ENCODE results near the gene COL5A1. TPM values are rescaled to one million over a fixed set of nuclear protein-coding genes. Genes with fewer than 3 reads are reported as not detected.
A peak's percentile ranks its signal among the peaks of the same experiment; 100 is the strongest.

Gene COL5A1
- total RNA-seq, 1 experiment from 2014 or later: 2.1 TPM

DNA sequence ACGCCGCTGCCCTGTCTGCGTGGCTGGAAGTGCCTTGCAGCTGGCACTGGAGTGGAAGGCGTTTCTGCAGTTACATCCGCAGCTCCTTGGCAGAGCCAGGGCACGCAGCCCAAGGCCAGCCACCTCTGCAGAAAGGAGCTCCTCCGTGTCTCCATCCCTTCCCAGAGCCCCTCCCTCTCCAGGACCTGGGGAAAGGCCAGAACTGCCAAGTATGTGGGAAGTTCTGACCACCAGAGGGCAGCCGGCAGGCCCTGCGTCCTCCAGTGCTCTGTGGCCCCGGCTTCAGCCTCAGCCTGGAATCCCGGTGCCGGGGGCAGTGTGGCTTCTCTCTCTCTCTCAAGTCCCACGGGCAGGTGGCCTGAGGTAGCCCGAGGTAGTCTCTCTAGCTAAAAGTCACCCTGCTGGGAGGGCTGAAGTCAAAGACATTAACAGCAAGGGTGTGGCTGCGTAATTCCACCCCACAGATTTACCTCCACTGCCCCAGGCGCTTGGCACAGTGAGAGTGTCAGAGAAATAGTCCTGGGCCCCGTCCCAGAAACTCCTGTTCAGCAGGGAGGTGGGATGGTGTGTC, 137.3 kb downstream of the COL5A1 start:
- peak; percentile 46 for DNase-seq (ENCODE audit: extremely low read depth, low read depth)

DNA sequence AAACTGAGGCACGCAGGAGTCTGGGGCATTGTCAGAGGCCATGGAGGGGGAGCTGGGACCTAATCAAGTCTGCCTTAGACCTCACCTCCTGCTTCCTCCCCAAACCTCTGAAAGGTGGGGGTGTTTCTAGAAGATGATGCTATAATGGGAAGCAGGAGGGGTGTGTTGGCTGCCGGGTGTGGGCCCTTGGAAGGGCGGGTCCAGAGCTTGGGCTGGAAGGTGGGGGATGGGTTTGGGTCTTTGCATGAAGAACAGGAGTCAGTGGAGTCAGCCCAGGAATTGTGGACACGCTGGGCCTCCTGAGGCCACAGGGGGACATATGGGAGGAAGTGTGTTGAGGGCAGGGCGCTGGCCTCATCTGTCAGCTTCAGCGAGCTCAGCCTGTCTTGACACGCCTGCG, 138.0 kb downstream of the COL5A1 start:
- DNase-seq (ENCODE audit: extremely low read depth, low read depth): no peak

DNA sequence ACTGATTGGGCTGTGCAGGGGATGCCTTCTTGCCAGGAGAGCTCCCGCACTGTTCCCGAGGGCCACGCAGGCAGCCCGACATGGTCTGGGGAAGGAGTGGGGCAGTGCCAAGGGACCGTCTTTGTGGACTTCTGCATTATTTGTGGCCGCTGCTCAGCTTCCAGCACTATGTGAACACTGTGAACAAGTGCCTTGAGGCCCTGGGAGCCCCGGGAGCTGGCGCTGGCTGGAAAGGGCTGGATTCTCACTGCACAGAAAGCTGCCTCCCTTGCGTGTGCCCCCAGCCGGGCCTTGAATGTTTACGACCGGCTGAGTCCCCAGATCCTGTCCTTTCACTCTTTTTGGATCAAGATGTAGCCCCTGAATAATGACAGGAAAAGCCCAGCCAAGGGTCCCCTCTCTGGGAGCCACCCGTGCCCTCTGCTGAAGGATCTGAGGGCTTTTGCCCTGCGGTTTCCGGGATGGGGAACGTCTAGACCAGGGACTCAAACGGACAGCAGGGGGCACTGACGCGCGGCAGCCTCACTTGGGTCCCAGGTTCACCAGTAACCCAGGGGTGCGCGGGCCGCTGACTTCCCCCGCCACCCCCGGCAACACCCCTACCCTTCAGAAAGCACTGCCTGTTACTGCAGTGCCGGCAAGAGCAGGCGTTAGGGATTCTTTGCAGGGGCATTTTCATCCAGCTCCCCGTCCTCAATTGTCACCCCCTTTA, 140.1 kb downstream of the COL5A1 start:
- DNase-seq (ENCODE audit: extremely low read depth, low read depth): no peak

DNA sequence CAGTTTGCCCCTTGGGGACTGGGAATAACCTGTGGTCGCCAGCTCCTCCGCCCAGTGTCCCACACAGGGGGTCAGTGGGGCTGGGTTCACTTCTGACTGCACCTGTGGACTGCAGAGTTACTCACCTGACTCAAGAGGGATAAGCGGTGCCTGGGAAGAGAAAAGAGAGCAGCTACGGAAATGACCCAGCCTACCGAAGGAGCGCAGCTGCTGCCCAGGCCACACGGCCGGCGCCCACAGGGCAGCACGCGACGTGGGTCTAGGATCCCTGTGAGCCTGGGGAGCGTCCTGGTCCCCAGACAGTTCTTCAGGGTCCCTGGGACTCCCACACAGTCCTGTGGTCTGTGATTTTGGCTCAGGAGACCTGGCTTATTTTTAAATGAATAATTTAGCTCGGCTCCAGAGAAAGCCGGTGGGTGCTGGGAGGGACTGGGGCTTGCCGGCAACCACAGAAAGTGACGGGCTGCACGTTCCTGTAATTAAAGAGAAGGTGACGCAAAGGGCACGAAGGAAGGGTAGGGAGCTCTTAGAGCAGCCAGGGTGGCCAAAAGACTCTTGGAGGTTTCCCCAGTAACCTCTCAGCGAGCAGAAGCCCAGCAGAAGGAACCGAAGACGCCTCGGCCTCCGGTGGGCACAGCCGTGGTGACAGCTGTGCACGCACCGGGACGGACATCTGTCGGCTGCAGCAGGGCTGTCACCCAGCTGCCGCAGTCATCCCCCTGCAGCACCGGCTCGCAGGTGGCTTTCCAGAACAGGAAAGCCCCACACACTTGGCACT, 141.5 kb downstream of the COL5A1 start:
- no peak for DNase-seq (ENCODE audit: extremely low read depth, low read depth)

DNA sequence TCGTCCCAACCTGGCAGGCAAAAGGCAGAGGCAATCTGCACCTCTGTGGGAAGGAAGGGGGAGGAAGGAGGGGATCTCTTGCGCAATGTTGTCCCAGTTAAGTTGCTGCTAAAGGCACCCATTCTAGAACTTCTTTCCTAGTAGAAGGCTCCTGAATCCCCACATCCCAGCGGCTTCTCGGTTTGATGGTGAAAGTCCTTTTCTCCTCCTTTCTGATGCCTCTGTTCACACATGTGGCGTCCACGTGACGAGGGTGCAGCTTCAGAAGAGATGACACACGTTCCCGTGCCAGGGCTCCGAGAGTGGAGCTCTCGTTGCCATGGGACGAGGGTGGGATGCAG, 142.1 kb downstream of the COL5A1 start:
- no peak for DNase-seq (ENCODE audit: extremely low read depth, low read depth)

DNA sequence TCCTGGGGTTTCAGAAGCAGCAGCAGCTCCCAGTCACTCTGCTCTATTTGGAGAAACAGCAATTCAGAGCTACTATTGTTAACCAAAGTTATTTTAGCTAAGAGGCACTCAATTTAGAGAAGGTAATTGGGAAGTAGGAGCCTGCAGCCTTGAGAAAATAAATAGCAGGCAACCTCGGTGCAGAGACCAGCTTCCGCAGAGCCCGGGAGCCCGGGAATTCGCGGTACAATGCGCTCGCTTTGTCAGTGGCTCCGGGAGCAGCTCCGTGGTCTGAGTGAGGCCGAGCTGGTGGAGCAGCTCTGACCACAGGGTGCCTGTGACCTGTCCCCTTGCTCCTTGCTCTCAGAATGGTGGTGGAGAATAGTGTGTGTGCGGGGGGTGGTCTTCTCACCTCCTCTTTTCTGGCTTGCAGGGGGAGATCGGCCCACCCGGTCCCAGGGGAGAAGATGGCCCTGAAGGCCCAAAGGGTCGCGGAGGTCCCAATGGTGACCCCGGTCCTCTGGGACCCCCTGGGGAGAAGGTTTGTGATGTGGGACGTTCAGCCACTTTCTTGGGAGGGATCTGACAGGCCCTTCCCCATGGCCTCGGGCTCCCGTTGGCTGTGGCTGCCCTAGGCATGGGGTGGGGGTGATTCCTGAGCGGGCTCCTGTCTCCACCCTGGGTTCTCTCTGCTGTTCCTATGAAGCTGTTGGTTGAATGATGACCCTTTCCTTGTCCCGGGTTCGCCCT, 143.1 kb downstream of the COL5A1 start:
- no peak for DNase-seq (ENCODE audit: extremely low read depth, low read depth)

DNA sequence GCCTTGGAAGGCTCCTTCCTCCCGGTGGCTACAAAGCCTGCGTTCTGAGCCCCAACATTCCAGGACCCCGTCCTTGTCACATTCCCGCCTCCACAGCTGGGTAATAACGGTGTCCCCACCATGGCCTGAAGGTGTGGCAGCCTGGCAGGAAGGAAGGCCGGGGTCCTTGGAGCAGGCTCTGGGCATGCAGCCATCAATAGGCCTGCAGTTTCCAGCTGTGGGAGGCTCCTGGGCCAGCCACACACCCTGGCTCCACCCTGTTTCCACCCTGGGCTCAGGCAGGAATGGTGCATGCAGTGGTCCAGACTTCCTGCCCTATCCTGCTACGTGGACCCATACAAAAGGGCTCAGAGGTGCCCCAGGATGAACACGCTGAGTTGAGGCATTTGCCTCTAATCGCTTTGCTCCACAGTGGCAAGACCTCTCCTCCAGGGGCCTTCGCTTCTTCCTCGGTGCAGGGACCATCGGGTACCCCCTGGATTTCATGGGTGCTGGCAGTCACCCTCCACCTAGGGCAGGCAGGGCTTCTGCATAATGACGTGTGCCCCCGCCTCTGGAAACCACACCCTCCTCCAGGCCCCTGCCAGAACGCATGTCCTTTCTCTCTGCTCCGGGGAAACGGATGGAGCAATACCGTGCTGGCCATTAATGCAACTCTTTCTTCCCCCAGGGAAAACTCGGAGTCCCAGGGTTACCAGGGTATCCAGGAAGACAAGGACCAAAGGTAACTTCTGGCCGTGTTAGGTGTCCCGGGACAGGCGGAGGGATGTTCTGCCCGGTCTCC, 143.9 kb downstream of the COL5A1 start:
- no peak for DNase-seq (ENCODE audit: extremely low read depth, low read depth)

- no peak for DNase-seq (ENCODE audit: extremely low read depth, low read depth)
Measured at GRCh38 chr9:134787601-134788531, 146.3 kb downstream of the COL5A1 start.

DNA sequence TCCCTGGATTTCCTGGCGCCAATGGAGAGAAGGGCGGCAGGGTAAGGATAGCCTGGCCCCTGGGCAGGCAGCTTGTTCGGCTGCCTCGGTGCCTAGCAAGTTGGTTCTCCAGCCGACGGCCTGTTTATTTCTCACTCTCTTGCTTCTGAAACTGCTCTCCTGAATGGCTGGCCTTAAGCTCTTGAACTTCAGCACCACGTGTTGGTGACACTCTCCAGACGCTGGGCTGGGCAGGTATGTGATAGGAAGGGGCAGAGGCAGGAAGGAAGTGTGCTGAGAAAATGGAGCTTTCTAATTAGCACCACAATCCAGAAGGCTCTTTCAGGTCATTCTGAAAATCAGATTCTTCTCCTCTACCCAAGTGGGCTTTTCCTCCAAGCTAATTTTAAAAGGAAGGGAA, 147.6 kb downstream of the COL5A1 start:
- DNase-seq (ENCODE audit: extremely low read depth, low read depth): no peak

DNA sequence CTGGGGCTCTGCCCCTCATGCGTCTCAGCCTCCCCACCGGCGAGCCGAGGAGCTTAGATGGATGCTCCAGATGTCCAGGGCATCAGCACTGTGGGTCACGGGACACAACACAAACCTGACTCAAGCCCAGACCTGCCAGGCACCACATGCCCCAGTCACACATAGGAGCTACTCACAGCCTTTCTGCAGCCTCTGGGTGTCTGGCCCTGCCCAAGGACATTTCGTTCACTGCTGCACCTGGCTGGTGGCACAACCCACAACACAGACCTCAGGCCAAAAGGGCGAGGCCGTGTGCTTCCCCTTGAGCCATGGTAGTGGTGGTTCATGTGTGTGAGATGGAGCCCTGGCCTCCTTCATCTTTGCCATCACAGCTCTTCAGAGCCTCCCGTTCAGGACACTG, 149.4 kb downstream of the COL5A1 start:
- no peak for DNase-seq (ENCODE audit: extremely low read depth, low read depth)

- DNase-seq (ENCODE audit: extremely low read depth, low read depth): no peak
Measured at GRCh38 chr9:134792627-134793026, 151.0 kb downstream of the COL5A1 start.

GRCh38 chr9:134793288-134794188, 151.9 kb downstream of the COL5A1 start:
- DNase-seq (ENCODE audit: extremely low read depth, low read depth): no peak

DNA sequence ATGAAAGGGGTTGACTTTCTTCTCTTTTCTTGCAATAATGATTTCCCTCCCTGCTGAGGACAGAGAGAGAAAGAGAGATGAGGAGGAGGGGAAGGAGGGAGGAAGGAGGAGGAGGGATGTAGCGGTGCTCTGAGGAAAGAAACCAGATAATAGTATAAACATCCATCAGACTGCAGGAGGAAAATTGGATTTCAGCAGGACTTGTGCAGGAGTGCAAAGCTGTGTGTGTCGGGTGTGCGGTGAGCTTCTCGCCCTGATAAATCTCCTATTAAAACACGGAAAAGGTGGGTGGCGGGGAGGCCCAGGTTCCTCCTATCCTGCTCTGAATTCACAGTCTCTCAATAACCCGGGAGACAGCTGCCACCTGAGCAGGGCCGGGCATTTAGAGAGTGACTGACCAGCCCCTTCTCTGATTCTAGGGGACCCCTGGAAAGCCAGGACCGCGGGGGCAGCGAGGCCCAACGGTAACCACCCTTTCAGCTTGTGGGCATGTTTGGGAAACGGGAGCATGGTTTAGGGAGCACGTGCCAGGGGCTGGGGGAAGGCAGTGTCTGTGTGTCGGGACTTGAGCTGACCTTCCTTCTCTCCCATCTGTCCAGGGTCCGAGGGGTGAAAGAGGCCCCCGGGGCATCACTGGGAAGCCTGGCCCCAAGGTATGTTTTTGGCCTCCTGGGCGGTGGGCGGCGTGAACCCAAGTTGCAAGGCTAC, 153.2 kb downstream of the COL5A1 start:
- no peak for DNase-seq (ENCODE audit: extremely low read depth, low read depth)

- DNase-seq (ENCODE audit: extremely low read depth, low read depth): no peak
Measured at GRCh38 chr9:134795446-134795845, 153.8 kb downstream of the COL5A1 start.

- no peak for DNase-seq (ENCODE audit: extremely low read depth, low read depth)
Measured at GRCh38 chr9:134796882-134797281, 155.3 kb downstream of the COL5A1 start.

- no peak for DNase-seq (ENCODE audit: extremely low read depth, low read depth)
Measured at GRCh38 chr9:134800791-134801339, 159.3 kb downstream of the COL5A1 start.

GRCh38 chr9:134802216-134802795, 160.7 kb downstream of the COL5A1 start:
- DNase-seq (ENCODE audit: extremely low read depth, low read depth): no peak
